Nephron progenitor cell (in vitro differentiated cells): Measurements from ENCODE around the gene PTPRD.

Source experiments
- DNase-seq: peaks from one replicate; pipeline ENCODE4 v3.0.0; 2021
- H3K27ac Mint-ChIP-seq: 2 replicates; pipeline ENCODE4 v1.8.0; 2021; ENCODE audit warnings: mild to moderate bottlenecking, moderate library complexity, mixed read lengths
- H3K27me3 Mint-ChIP-seq: 2 replicates; pipeline ENCODE4 v1.8.0; 2021; ENCODE audit warnings: mild to moderate bottlenecking, low read depth, mixed read lengths; ENCODE audit not compliant: poor library complexity
- H3K36me3 Mint-ChIP-seq: 2 replicates; pipeline ENCODE4 v1.8.0; 2021; ENCODE audit warnings: low read depth, mixed read lengths
- H3K4me1 Mint-ChIP-seq: 2 replicates; pipeline ENCODE4 v1.8.0; 2021; ENCODE audit warnings: mixed read lengths
- H3K4me3 Mint-ChIP-seq: 2 replicates; pipeline ENCODE4 v1.8.0; 2021; ENCODE audit warnings: mild to moderate bottlenecking, moderate library complexity, mixed read lengths
- H3K9me3 Mint-ChIP-seq: 2 replicates; pipeline ENCODE4 v1.8.0; 2021; ENCODE audit warnings: mild to moderate bottlenecking, moderate library complexity, mixed read lengths
- TF ChIP-seq, protein P1 (sequence below): fragments of 200-600 bp; sonication (generic); IDR thresholded peaks from 2 replicates; pipeline ENCODE4 v1.5.0; 2021; ENCODE audit warnings: antibody characterized with exemption

The PTPRD gene

DNA sequence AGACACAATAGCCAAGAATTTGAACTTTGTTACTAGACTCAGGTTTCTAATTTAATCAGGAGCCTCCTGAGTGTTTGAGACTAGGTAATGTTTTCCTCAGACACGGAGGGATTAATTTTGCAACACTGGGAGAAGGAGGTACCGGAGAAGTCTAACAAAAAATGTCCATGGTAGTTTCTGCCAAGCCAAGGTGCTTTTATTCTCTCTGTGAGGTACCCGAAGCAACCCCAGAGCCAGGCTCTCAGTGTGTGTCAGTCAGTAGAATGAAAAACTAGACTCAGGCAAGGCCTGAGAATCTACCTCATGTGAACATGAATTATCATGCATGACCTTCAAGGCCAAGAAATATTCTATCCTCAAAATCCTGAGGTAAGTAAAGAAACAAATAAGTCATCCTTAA is 1832.4 kb downstream of the PTPRD start:
- no peaks in the 10 kb centered on the region for H3K27me3 Mint-ChIP-seq
- TF ChIP-seq, protein P1, sequence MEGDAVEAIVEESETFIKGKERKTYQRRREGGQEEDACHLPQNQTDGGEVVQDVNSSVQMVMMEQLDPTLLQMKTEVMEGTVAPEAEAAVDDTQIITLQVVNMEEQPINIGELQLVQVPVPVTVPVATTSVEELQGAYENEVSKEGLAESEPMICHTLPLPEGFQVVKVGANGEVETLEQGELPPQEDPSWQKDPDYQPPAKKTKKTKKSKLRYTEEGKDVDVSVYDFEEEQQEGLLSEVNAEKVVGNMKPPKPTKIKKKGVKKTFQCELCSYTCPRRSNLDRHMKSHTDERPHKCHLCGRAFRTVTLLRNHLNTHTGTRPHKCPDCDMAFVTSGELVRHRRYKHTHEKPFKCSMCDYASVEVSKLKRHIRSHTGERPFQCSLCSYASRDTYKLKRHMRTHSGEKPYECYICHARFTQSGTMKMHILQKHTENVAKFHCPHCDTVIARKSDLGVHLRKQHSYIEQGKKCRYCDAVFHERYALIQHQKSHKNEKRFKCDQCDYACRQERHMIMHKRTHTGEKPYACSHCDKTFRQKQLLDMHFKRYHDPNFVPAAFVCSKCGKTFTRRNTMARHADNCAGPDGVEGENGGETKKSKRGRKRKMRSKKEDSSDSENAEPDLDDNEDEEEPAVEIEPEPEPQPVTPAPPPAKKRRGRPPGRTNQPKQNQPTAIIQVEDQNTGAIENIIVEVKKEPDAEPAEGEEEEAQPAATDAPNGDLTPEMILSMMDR, result no peak
- peak overlapping the region; percentile 75 for H3K27ac Mint-ChIP-seq
- no peaks in the 10 kb centered on the region for H3K9me3 Mint-ChIP-seq
- H3K4me3 Mint-ChIP-seq, result no peak overlapping the region
- H3K4me1 Mint-ChIP-seq, result peaks cover 65% of the 10 kb centered on the region
- H3K36me3 Mint-ChIP-seq, result peaks cover 10% of the 10 kb centered on the region
- no peak for DNase-seq

- no peak overlapping the region for H3K4me3 Mint-ChIP-seq
- DNase-seq, result no peak
- H3K9me3 Mint-ChIP-seq, result no peaks in the 10 kb centered on the region
- peak overlapping the region; percentile 75 for H3K27ac Mint-ChIP-seq
- TF ChIP-seq, protein P1, result no peak
- H3K36me3 Mint-ChIP-seq, result peaks cover 10% of the 10 kb centered on the region
- peaks cover 56% of the 10 kb centered on the region for H3K4me1 Mint-ChIP-seq
- no peaks in the 10 kb centered on the region for H3K27me3 Mint-ChIP-seq
Measured at GRCh38 chr9:8779478-8779877, 1833.3 kb downstream of the PTPRD start.

GRCh38 chr9:8778356-8778755 is 1834.4 kb downstream of the PTPRD start:
- Mint-ChIP-seq H3K36me3 (peaks cover 21% of the 10 kb centered on the region), H3K4me3 (no peak overlapping the region), H3K27ac (peak overlapping the region; percentile 60), H3K9me3 (no peaks in the 10 kb centered on the region), H3K4me1 (peaks cover 45% of the 10 kb centered on the region), H3K27me3 (no peaks in the 10 kb centered on the region)
- TF ChIP-seq, protein P1, result no peak
- no peak for DNase-seq

- Mint-ChIP-seq H3K27ac (no peak overlapping the region), H3K36me3 (peaks cover 44% of the 10 kb centered on the region), H3K27me3 (peaks cover 2% of the 10 kb centered on the region), H3K9me3 (no peaks in the 10 kb centered on the region), H3K4me1 (peaks cover 10% of the 10 kb centered on the region), H3K4me3 (no peak overlapping the region)
- no peak for DNase-seq
- TF ChIP-seq, protein P1, result no peak
Measured at GRCh38 chr9:8772302-8772701, 1840.5 kb downstream of the PTPRD start.

GRCh38 chr9:8769153-8769552 is 1843.6 kb downstream of the PTPRD start:
- Mint-ChIP-seq H3K4me1 (peaks cover 20% of the 10 kb centered on the region), H3K9me3 (no peaks in the 10 kb centered on the region), H3K36me3 (peaks cover 43% of the 10 kb centered on the region), H3K27me3 (peaks cover 2% of the 10 kb centered on the region), H3K27ac (no peak overlapping the region), H3K4me3 (no peak overlapping the region)
- TF ChIP-seq, protein P1, result no peak
- no peak for DNase-seq

GRCh38 chr9:8766096-8766495 is 1846.7 kb downstream of the PTPRD start:
- H3K36me3 Mint-ChIP-seq, result peaks cover 19% of the 10 kb centered on the region
- H3K4me1 Mint-ChIP-seq, result peaks cover 46% of the 10 kb centered on the region
- H3K27ac Mint-ChIP-seq, result no peak overlapping the region
- TF ChIP-seq, protein P1, result no peak
- no peak overlapping the region for H3K4me3 Mint-ChIP-seq
- no peak for DNase-seq
- no peaks in the 10 kb centered on the region for H3K27me3 Mint-ChIP-seq
- no peaks in the 10 kb centered on the region for H3K9me3 Mint-ChIP-seq
